Type B pancreatic cell (in vitro differentiated cells): ENCODE measurements around the gene DAB2. TPM values are rescaled to one million over a fixed set of nuclear protein-coding genes. Genes with fewer than 3 reads are reported as not detected.

ENCODE experiments used
- DNase-seq: peaks from one replicate; pipeline ENCODE4 v3.0.0; 2021; ENCODE audit warnings: mixed read lengths; ENCODE audit not compliant: unreplicated experiment; ENCODE audit errors: extremely low spot score
- H3K27ac Mint-ChIP-seq: 2 replicates; pipeline ENCODE4 v1.8.0; 2021; ENCODE audit warnings: mild to moderate bottlenecking, mixed read lengths
- H3K27me3 Mint-ChIP-seq: 2 replicates; pipeline ENCODE4 v1.8.0; 2021; ENCODE audit warnings: mixed read lengths
- H3K36me3 Mint-ChIP-seq: 2 replicates; pipeline ENCODE4 v1.8.0; 2021; ENCODE audit warnings: mixed read lengths
- H3K4me1 Mint-ChIP-seq: one replicate; pipeline ENCODE4 v1.8.0; 2021; ENCODE audit warnings: mixed read lengths; ENCODE audit not compliant: unreplicated experiment
- H3K4me3 Mint-ChIP-seq: 2 replicates; pipeline ENCODE4 v1.8.0; 2021; ENCODE audit warnings: mild to moderate bottlenecking, mixed read lengths
- H3K9me3 Mint-ChIP-seq: 2 replicates; pipeline ENCODE4 v1.8.0; 2021; ENCODE audit warnings: mixed read lengths
- CTCF ChIP-seq: fragments of 200-600 bp; sonication (generic); conservative IDR thresholded peaks from 2 replicates; pipeline ENCODE4 v1.5.0; 2021; ENCODE audit warnings: antibody characterized with exemption, mild to moderate bottlenecking
- total RNA-seq: library from RNA; stranded (reverse); gene quantifications from 2 replicates; pipeline ENCODE4 v1.2.1, GENCODE V29; 2021; ENCODE audit warnings: low replicate concordance

Gene DAB2
- total RNA-seq, 1 donor from 2014 or later = 91.6 TPM

GRCh38 chr5:39376293-39376714 lies 48.5 kb downstream of the DAB2 start:
- TF ChIP-seq CTCF = peak; percentile 84
- Mint-ChIP-seq H3K4me3 (no peak overlapping the region), H3K27me3 (no peaks in the 10 kb centered on the region), H3K4me1 (peaks cover 4% of the 10 kb centered on the region), H3K36me3 (peaks cover 39% of the 10 kb centered on the region), H3K27ac (no peak overlapping the region), H3K9me3 (no peaks in the 10 kb centered on the region)
- DNase-seq = no peak

- Mint-ChIP-seq H3K27ac (no peak overlapping the region), H3K4me1 (peaks cover 10% of the 10 kb centered on the region), H3K36me3 (peaks cover 24% of the 10 kb centered on the region), H3K27me3 (no peaks in the 10 kb centered on the region), H3K9me3 (no peaks in the 10 kb centered on the region), H3K4me3 (no peak overlapping the region)
- DNase-seq = no peak
- TF ChIP-seq CTCF = no peak
These were observed 51.0 kb downstream of the DAB2 start for GRCh38 chr5:39373791-39374190.

GRCh38 chr5:39371367-39371635 lies 53.5 kb downstream of the DAB2 start:
- Mint-ChIP-seq H3K4me3 (no peak overlapping the region), H3K9me3 (no peaks in the 10 kb centered on the region), H3K4me1 (peaks cover 8% of the 10 kb centered on the region), H3K27me3 (no peaks in the 10 kb centered on the region), H3K36me3 (peaks cover 14% of the 10 kb centered on the region), H3K27ac (no peak overlapping the region)
- no peak for TF ChIP-seq CTCF
- no peak for DNase-seq

GRCh38 chr5:39370555-39371366 lies 54.0 kb downstream of the DAB2 start:
- no peaks in the 10 kb centered on the region for H3K9me3 Mint-ChIP-seq
- H3K27me3 Mint-ChIP-seq = no peaks in the 10 kb centered on the region
- peaks cover 6% of the 10 kb centered on the region for H3K4me1 Mint-ChIP-seq
- peak overlapping the region; percentile 57 for H3K27ac Mint-ChIP-seq
- peaks cover 11% of the 10 kb centered on the region for H3K36me3 Mint-ChIP-seq
- no peak for DNase-seq
- peak overlapping the region; percentile 60 for H3K4me3 Mint-ChIP-seq
- no peak for TF ChIP-seq CTCF

GRCh38 chr5:39369123-39369815 lies 55.5 kb downstream of the DAB2 start:
- Mint-ChIP-seq H3K27ac (no peak overlapping the region), H3K9me3 (no peaks in the 10 kb centered on the region), H3K4me1 (peaks cover 6% of the 10 kb centered on the region), H3K27me3 (no peaks in the 10 kb centered on the region), H3K4me3 (no peak overlapping the region), H3K36me3 (peaks cover 11% of the 10 kb centered on the region)
- no peak for DNase-seq
- TF ChIP-seq CTCF = no peak
